Stimulated activated CD4-positive, alpha-beta T cell treated with anti-CD3 and anti-CD28 coated beads, Interleukin-2, amount 100 ng/mL, for 4 hours (primary cell): ENCODE data around the gene BCL11B.
"Not testable (repeated sequence)": the region's sequence is repeated elsewhere in the genome, so short reads cannot be mapped to it uniquely, and the experiment has no call there.

ENCODE experiments used
- DNase-seq: peaks from one replicate; pipeline ENCODE4 v3.0.0-alpha.2; 2020; ENCODE audit warnings: low read depth

The BCL11B gene

GRCh38 chr14:99199846-99200653 is 71.9 kb downstream of the BCL11B start:
- no peak for DNase-seq

GRCh38 chr14:99198746-99199502 is 73.1 kb downstream of the BCL11B start:
- DNase-seq = no peak

- no peak for DNase-seq
Measured at GRCh38 chr14:99196310-99196650, 75.7 kb downstream of the BCL11B start.

- DNase-seq = no peak
Measured at GRCh38 chr14:99195602-99196309, 76.2 kb downstream of the BCL11B start.

- no peak for DNase-seq
Measured at GRCh38 chr14:99194736-99195135, 77.3 kb downstream of the BCL11B start.

- no peak for DNase-seq
Measured at GRCh38 chr14:99194136-99194535, 77.9 kb downstream of the BCL11B start.

- DNase-seq = no peak
Measured at GRCh38 chr14:99192830-99193229, 79.2 kb downstream of the BCL11B start.

- no peak for DNase-seq
Measured at GRCh38 chr14:99192028-99192621, 79.9 kb downstream of the BCL11B start.

GRCh38 chr14:99191395-99192027 is 80.5 kb downstream of the BCL11B start:
- no peak for DNase-seq

GRCh38 chr14:99190696-99191394 is 81.2 kb downstream of the BCL11B start:
- DNase-seq = no peak

- DNase-seq = peak; percentile 36
Measured at GRCh38 chr14:99189201-99189801, 82.7 kb downstream of the BCL11B start.

GRCh38 chr14:99188731-99189191 is 83.2 kb downstream of the BCL11B start:
- DNase-seq = no peak

- DNase-seq = no peak
Measured at GRCh38 chr14:99187858-99188257, 84.1 kb downstream of the BCL11B start.

GRCh38 chr14:99186956-99187690 is 84.9 kb downstream of the BCL11B start:
- no peak for DNase-seq

GRCh38 chr14:99186336-99186735 is 85.7 kb downstream of the BCL11B start:
- not testable (repeated sequence) for DNase-seq

GRCh38 chr14:99185436-99186068 is 86.4 kb downstream of the BCL11B start:
- DNase-seq = no peak

GRCh38 chr14:99183716-99184115 is 88.3 kb downstream of the BCL11B start:
- no peak for DNase-seq

GRCh38 chr14:99183311-99183710 is 88.7 kb downstream of the BCL11B start:
- DNase-seq = no peak

- no peak for DNase-seq
Measured at GRCh38 chr14:99182548-99183250, 89.3 kb downstream of the BCL11B start.
